Measurements from ENCODE around the gene P4HA2. TPM values are rescaled to one million over a fixed set of nuclear protein-coding genes. Genes with fewer than 3 reads are reported as not detected.

Gene P4HA2
- total RNA-seq, 2 donors from 2014 or later: 60.5 to 65.4 TPM

GRCh38 chr5:132246806-132247205 is 19.2 kb upstream of the P4HA2 start:
- Histone ChIP-seq H3K9me3 (peaks cover 0 to 22% of the 10 kb centered on the region in 2 donors), H3K27ac (no peak overlapping the region), H3K4me1 (no peaks in the 10 kb centered on the region), H3K36me3 (no peaks in the 10 kb centered on the region), H3K4me3 (no peak overlapping the region), H3K27me3 (no peaks in the 10 kb centered on the region)
- no peak for TF ChIP-seq CTCF (IDR thresholded peaks at IDR 0.05)
- DNase-seq (ENCODE audit: low spot score): no peak

- Histone ChIP-seq H3K27me3 (no peaks in the 10 kb centered on the region), H3K27ac (no peak overlapping the region), H3K4me1 (no peaks in the 10 kb centered on the region), H3K9me3 (peaks cover 0 to 22% of the 10 kb centered on the region in 2 donors), H3K36me3 (no peaks in the 10 kb centered on the region), H3K4me3 (no peak overlapping the region)
- no peak for DNase-seq (ENCODE audit: low spot score)
- TF ChIP-seq CTCF (IDR thresholded peaks at IDR 0.05): no peak
These were observed 17.9 kb upstream of the P4HA2 start for GRCh38 chr5:132245593-132245992.

- Histone ChIP-seq H3K27me3 (no peaks in the 10 kb centered on the region), H3K4me3 (no peak overlapping the region), H3K27ac (no peak overlapping the region), H3K9me3 (peaks cover 0 to 22% of the 10 kb centered on the region in 2 donors), H3K4me1 (no peaks in the 10 kb centered on the region), H3K36me3 (no peaks in the 10 kb centered on the region)
- DNase-seq (ENCODE audit: low spot score): no peak
- TF ChIP-seq CTCF (IDR thresholded peaks at IDR 0.05): no peak
These were observed 15.8 kb upstream of the P4HA2 start for GRCh38 chr5:132243366-132243977.

- Histone ChIP-seq H3K36me3 (no peaks in the 10 kb centered on the region), H3K9me3 (peaks cover 0 to 9% of the 10 kb centered on the region in 2 donors), H3K4me3 (no peak overlapping the region), H3K27me3 (no peaks in the 10 kb centered on the region), H3K4me1 (no peaks in the 10 kb centered on the region), H3K27ac (no peak overlapping the region)
- no peak for TF ChIP-seq CTCF (IDR thresholded peaks at IDR 0.05)
- DNase-seq (ENCODE audit: low spot score): no peak
These were observed 12.1 kb upstream of the P4HA2 start for GRCh38 chr5:132239776-132240175.

GRCh38 chr5:132238901-132239500 is 11.3 kb upstream of the P4HA2 start:
- no peak for TF ChIP-seq CTCF (IDR thresholded peaks at IDR 0.05)
- no peak overlapping the region for H3K27ac ChIP-seq
- DNase-seq (ENCODE audit: low spot score): no peak
- H3K9me3 ChIP-seq: peaks cover 0 to 3% of the 10 kb centered on the region in 2 donors
- H3K36me3 ChIP-seq: no peaks in the 10 kb centered on the region
- H3K4me1 ChIP-seq: no peaks in the 10 kb centered on the region
- no peaks in the 10 kb centered on the region for H3K27me3 ChIP-seq
- H3K4me3 ChIP-seq: no peak overlapping the region
